H1 (cell line): ENCODE results near the gene MTX1. TPM values are rescaled to one million over a fixed set of nuclear protein-coding genes. Genes with fewer than 3 reads are reported as not detected.

Source experiments
- CTCF ChIA-PET: fragments of 300-600 bp; sonication (Branson Sonifier 250); formaldehyde crosslinking; loops from one replicate; lab custom pipeline; 2021; ENCODE audit not compliant: partially characterized antibody; lab: Charles Lee
- POLR2A ChIA-PET: fragments of 300-600 bp; sonication (Branson Sonifier 250); formaldehyde crosslinking; loops from one replicate; lab custom pipeline; 2021; ENCODE audit warnings: inconsistent platforms; ENCODE audit not compliant: partially characterized antibody; lab: Charles Lee
- DNase-seq, 2 experiments: peaks; one replicate each; pipeline versions ENCODE4 v3.0.0 to v3.0.0-alpha.2; 2010 to 2022; ENCODE audit warnings: low spot score in 2 of 2, low read depth in 1 of 2, mixed read lengths in 1 of 2
- FAIRE-seq: peaks from 2 replicates; lab custom pipeline; 2011; peaks lifted over from hg19 to GRCh38; lab: Jason Lieb, UNC
- H2AFZ ChIP-seq: 2 replicates; pipeline ENCODE4 v1.8.1; 2012; ENCODE audit warnings: low read length, inconsistent platforms
- H2AK5ac ChIP-seq: 2 replicates; pipeline ENCODE4 v1.6.1; 2013; ENCODE audit warnings: low read depth, low read length
- H2BK120ac ChIP-seq: replicated peaks from 2 replicates; pipeline ENCODE3; 2013; ENCODE audit warnings: low read depth, low read length, inconsistent platforms
- H2BK12ac ChIP-seq: 2 replicates; pipeline ENCODE4 v1.6.1; 2013; ENCODE audit warnings: low read depth, low read length
- H2BK15ac ChIP-seq: 2 replicates; pipeline ENCODE4 v1.6.1; 2013; ENCODE audit warnings: low read length
- H2BK20ac ChIP-seq: 2 replicates; pipeline ENCODE4 v1.6.1; 2013; ENCODE audit warnings: low read length
- H2BK5ac ChIP-seq: 2 replicates; pipeline ENCODE4 v1.6.1; 2013; ENCODE audit warnings: low read depth, low read length
- H3K14ac ChIP-seq: 2 replicates; pipeline ENCODE4 v1.6.1; 2013; ENCODE audit warnings: inconsistent platforms; ENCODE audit not compliant: insufficient read length
- H3K18ac ChIP-seq: 2 replicates; pipeline ENCODE4 v1.6.1; 2013; ENCODE audit warnings: low read length; ENCODE audit errors: extremely low read depth
- H3K23ac ChIP-seq: 2 replicates; pipeline ENCODE4 v1.6.1; 2013; ENCODE audit warnings: inconsistent platforms; ENCODE audit not compliant: insufficient read length
- H3K23me2 ChIP-seq: 2 replicates; pipeline ENCODE4 v1.6.1; 2013; ENCODE audit warnings: low read depth, low read length
- H3K27ac ChIP-seq: 2 replicates; pipeline ENCODE4 v1.6.1; 2011; ENCODE audit warnings: low read depth, low read length, inconsistent platforms
- H3K27me3 ChIP-seq, 4 experiments: replicated peaks in 1 of 4; 1 replicate in 1 of 4; 2 replicates in 3 of 4; pipeline versions ENCODE4 v1.6.1 to v1.8.1; 2011 to 2013; ENCODE audit warnings: low read length in 3 of 4, mild to moderate bottlenecking in 3 of 4, inconsistent platforms in 2 of 4, mixed read lengths in 2 of 4, moderate library complexity in 1 of 4; ENCODE audit not compliant: control insufficient read depth in 3 of 4, insufficient read depth in 3 of 4; ENCODE audit errors: extremely low read depth in 1 of 4
- H3K36me3 ChIP-seq, 4 experiments: 2 replicates each; pipeline versions ENCODE4 v1.6.1 to v1.8.1; 2011 to 2013; ENCODE audit warnings: mild to moderate bottlenecking in 4 of 4, low read length in 3 of 4, moderate library complexity in 2 of 4, control low read depth in 1 of 4, inconsistent platforms in 1 of 4; ENCODE audit not compliant: insufficient read depth in 4 of 4, control insufficient read depth in 2 of 4
- H3K4ac ChIP-seq: replicated peaks from 2 replicates; pipeline ENCODE3; 2013; ENCODE audit warnings: low read length, low read depth, mixed read lengths, inconsistent platforms; ENCODE audit not compliant: insufficient read length
- H3K4me1 ChIP-seq, 4 experiments: replicated peaks in 1 of 4; 1 replicate in 1 of 4; 2 replicates in 3 of 4; pipeline versions ENCODE4 v1.6.1 to v1.8.1; 2011 to 2013; ENCODE audit warnings: low read length in 3 of 4, inconsistent platforms in 2 of 4, mixed read lengths in 1 of 4; ENCODE audit not compliant: insufficient read depth in 4 of 4, control insufficient read depth in 3 of 4
- H3K4me2 ChIP-seq, 2 experiments: 2 replicates each; pipeline versions ENCODE4 v1.6.1 to v1.8.1; 2011 to 2013; ENCODE audit warnings: low read depth in 2 of 2, low read length in 2 of 2, control low read depth in 1 of 2, inconsistent platforms in 1 of 2, mild to moderate bottlenecking in 1 of 2; ENCODE audit not compliant: insufficient read depth in 1 of 2
- H3K4me3 ChIP-seq, 4 experiments: fragments of 200-600, 300-600 bp in 1 of 4; sonication (generic), shearing (Covaris generic), sonication (Bioruptor Twin) in 1 of 4; 2 replicates each; pipeline versions ENCODE4 v1.5.1 to v1.8.1; 2011 to 2016; ENCODE audit warnings: low read length in 4 of 4, low read depth in 3 of 4, control low read depth in 2 of 4, inconsistent platforms in 2 of 4, mild to moderate bottlenecking in 2 of 4, mixed read lengths in 1 of 4, moderate library complexity in 1 of 4; ENCODE audit not compliant: insufficient read depth in 2 of 4; ENCODE audit errors: extremely low read depth in 1 of 4
- H3K56ac ChIP-seq: replicated peaks from 2 replicates; pipeline ENCODE3; 2013; ENCODE audit warnings: low read depth, mild to moderate bottlenecking, mixed read lengths, low read length, inconsistent platforms; ENCODE audit not compliant: insufficient read length
- H3K79me1 ChIP-seq: 2 replicates; pipeline ENCODE4 v1.6.1; 2013; ENCODE audit warnings: low read depth, low read length, control low read depth
- H3K79me2 ChIP-seq, 2 experiments: 2 replicates each; pipeline versions ENCODE4 v1.6.1 to v1.8.1; 2012 to 2013; ENCODE audit warnings: low read length in 2 of 2, mild to moderate bottlenecking in 2 of 2, inconsistent platforms in 1 of 2; ENCODE audit not compliant: insufficient read depth in 2 of 2, control insufficient read depth in 1 of 2
- H3K9ac ChIP-seq, 4 experiments: replicated peaks in 1 of 4; 1 replicate in 1 of 4; 2 replicates in 3 of 4; pipeline versions ENCODE4 v1.6.1 to v1.8.1; 2011 to 2013; ENCODE audit warnings: low read depth in 3 of 4, low read length in 3 of 4, control low read depth in 2 of 4, mild to moderate bottlenecking in 2 of 4, moderate library complexity in 2 of 4, inconsistent platforms in 1 of 4; ENCODE audit errors: extremely low read depth in 1 of 4
- H3K9me3 ChIP-seq, 2 experiments: 2 replicates each; pipeline versions ENCODE4 v1.6.1 to v1.8.1; 2012 to 2013; ENCODE audit warnings: mild to moderate bottlenecking in 2 of 2, moderate library complexity in 2 of 2, control low read depth in 1 of 2, inconsistent platforms in 1 of 2, low read depth in 1 of 2, low read length in 1 of 2, mixed read lengths in 1 of 2; ENCODE audit not compliant: insufficient read depth in 2 of 2
- H4K20me1 ChIP-seq, 2 experiments: replicated peaks in 1 of 2; 2 replicates each; pipeline versions ENCODE3 to v1.8.1; 2011 to 2013; ENCODE audit warnings: inconsistent platforms in 2 of 2, low read length in 2 of 2, mild to moderate bottlenecking in 1 of 2; ENCODE audit not compliant: insufficient read depth in 2 of 2, control insufficient read depth in 1 of 2
- H4K5ac ChIP-seq: 2 replicates; pipeline ENCODE4 v1.6.1; 2013; ENCODE audit warnings: low read length, low read depth, mixed read lengths, inconsistent platforms; ENCODE audit not compliant: insufficient read length
- H4K8ac ChIP-seq: 2 replicates; pipeline ENCODE4 v1.8.0; 2013; ENCODE audit warnings: mild to moderate bottlenecking, moderate library complexity, low read length, inconsistent platforms; ENCODE audit not compliant: insufficient read depth; ENCODE audit errors: extremely low read depth
- H4K91ac ChIP-seq: replicated peaks from 2 replicates; pipeline ENCODE3; 2013; ENCODE audit warnings: low read length, mixed read lengths, inconsistent platforms; ENCODE audit not compliant: insufficient read length
- ASH2L ChIP-seq: fragments of 200-600, 300-600 bp; sonication (generic); IDR thresholded peaks from one replicate; pipeline ENCODE4 v1.7.1; 2017; ENCODE audit warnings: low read length
- CEBPB ChIP-seq: IDR thresholded peaks from 2 replicates; pipeline ENCODE4 v1.6.1; 2012; ENCODE audit warnings: low read depth, low read length
- CREB1 ChIP-seq: IDR thresholded peaks from 2 replicates; pipeline ENCODE4 v1.6.1; 2012; ENCODE audit warnings: inconsistent platforms
- KDM4A ChIP-seq: IDR thresholded peaks from one replicate; pipeline ENCODE4 v1.7.1; 2012; ENCODE audit warnings: low read depth, mild to moderate bottlenecking, moderate library complexity, low read length, inconsistent platforms; ENCODE audit not compliant: severe bottlenecking
- MAX ChIP-seq: IDR thresholded peaks from 2 replicates; pipeline ENCODE4 v1.6.1; 2012; ENCODE audit warnings: inconsistent platforms
- PHF8 ChIP-seq: fragments of 200-600 bp; sonication (generic); conservative IDR thresholded peaks from 2 replicates; pipeline ENCODE4 v1.7.1; 2012; ENCODE audit warnings: low read depth, mild to moderate bottlenecking, inconsistent platforms, low read length, moderate library complexity
- SIN3A ChIP-seq, 2 experiments: IDR thresholded peaks in 1 of 2; conservative IDR thresholded peaks in 1 of 2; 2 replicates each; pipeline ENCODE4 v1.6.1; 2011 to 2012; ENCODE audit warnings: low read length in 2 of 2, improper control_type of control experiment in 1 of 2, low read depth in 1 of 2, mild to moderate bottlenecking in 1 of 2
- SIX5 ChIP-seq: IDR thresholded peaks from 2 replicates; pipeline ENCODE4 v1.6.1; 2011; ENCODE audit warnings: mild to moderate bottlenecking, low read depth, low read length
- SP1 ChIP-seq: IDR thresholded peaks from 2 replicates; pipeline ENCODE4 v1.6.1; 2011; ENCODE audit warnings: low read depth, low read length
- TEAD4 ChIP-seq: IDR thresholded peaks from 2 replicates; pipeline ENCODE4 v1.6.1; 2012; ENCODE audit warnings: low read depth, low read length, inconsistent platforms, mixed read lengths
- YY1 ChIP-seq: IDR thresholded peaks from 2 replicates; pipeline ENCODE4 v1.6.1; 2011; ENCODE audit warnings: low read depth, mild to moderate bottlenecking, low read length
- WGBS, 2 experiments: shearing (Covaris generic) in 1 of 2; methylation state at CpG; one replicate each; pipeline versions ENCODE4 v1.1.6 to v1.1.7; 2013 to 2015; ENCODE audit warnings: low lambda C conversion rate in 2 of 2, mixed read lengths in 2 of 2, inconsistent platforms in 1 of 2, low coverage in 1 of 2, missing lambda C conversion rate in 1 of 2; ENCODE audit not compliant: insufficient replicate concordance in 2 of 2, insufficient coverage in 1 of 2, insufficient read length in 1 of 2; ENCODE audit errors: extremely low coverage in 1 of 2, missing lambda C conversion rate in 1 of 2; 5-methylcytosine and 5-hydroxymethylcytosine counted together
- polyA plus RNA-seq, 7 experiments: library from polyadenylated mRNA; depleted of rRNA in 3 of 7; stranded (reverse) in 5 of 7; unstranded in 2 of 7; fragments of >200 nt in 5 of 7; fragments of 200-250 nt in 2 of 7; gene quantifications; 1 replicate in 5 of 7; 2 replicates in 1 of 7; 4 replicates in 1 of 7; pipeline versions ENCODE4 v1.2.1 to v1.2.3, GENCODE V29; 2011 to 2013; ENCODE audit warnings: missing spikeins in 2 of 7, mixed read lengths in 2 of 7
- total RNA-seq: library from RNA; stranded (reverse); fragmentation: NEBNext Ultra II Directional; extraction: Animal tissue kit (Norgen Biotek cat#: 25700); gene quantifications from 2 replicates; pipeline ENCODE4 v1.2.1, GENCODE V29; 2021

The MTX1 gene
- total and polyA plus RNA-seq, 2 of the 8 experiments (the other 6 are each of a cell fraction or from before 2014, with no cell fraction given): 47.9 to 131 TPM

DNA sequence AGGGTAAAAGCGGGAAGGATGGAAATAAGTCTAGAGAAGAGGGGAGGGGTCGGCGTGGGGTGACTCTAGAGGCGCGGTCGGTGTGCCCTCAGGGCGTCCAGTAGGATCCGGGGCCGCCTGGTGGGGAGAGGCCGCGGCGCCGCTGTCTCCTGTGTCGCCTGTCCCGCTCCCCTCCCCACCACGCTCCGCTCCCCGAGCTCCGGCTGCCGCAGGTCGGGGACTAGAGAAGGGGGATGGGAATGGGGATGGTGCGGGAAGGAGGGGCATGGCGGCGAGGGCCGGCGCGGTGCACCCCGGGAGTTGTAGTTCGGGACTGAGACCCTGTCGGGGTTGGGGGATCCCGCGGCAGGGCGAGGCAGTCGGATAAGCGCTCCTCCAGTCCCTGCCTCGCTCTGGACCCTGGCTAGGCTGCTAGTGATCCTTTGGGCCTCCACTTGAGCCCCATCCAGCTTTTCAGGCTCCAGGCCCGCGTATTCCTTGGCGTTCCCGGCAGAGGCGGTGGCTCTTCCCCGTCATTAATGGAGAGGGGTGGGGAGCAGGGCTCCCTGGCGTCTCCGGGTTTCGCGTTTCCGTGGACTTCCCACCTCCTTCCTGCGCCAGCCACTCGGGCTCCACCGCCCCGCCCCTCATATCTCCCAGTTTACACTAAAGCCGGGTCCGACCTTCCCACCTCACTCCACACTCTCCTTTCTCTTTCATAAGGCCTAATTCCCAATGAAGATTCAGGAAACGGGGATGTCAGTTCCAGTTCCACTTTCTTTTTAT is 46.9 kb downstream of the MTX1 start, which contains the start of gene ENTREP3:
Gene ENTREP3, minus strand, starts transcription at position 241 of the 765 bp plus-strand sequence. CDS start 606 bp downstream, outside the sequence.
- Histone ChIP-seq H3K4me2 (peak within 1 kb of the TSS; percentile 79 to 88), H3K4me3 (peak within 1 kb of the TSS; percentile 57 to 91 (median 76)), H2BK12ac (peak within 1 kb of the TSS; percentile 50; the same call in 1 of the 2 replicates), H2BK5ac (peak within 1 kb of the TSS; percentile 81), H3K18ac (peak within 1 kb of the TSS; percentile 95), H3K27me3 (no peaks in the 10 kb centered on the region), H4K5ac (peak within 1 kb of the TSS; percentile 63), H4K20me1 (peaks cover 0 to 4% of the 10 kb centered on the region in 2 experiments), H3K79me1 (0 out of 2 replicates have a peak, but pooled peaks cover 2% of the 10 kb centered on the region), H3K36me3 (peaks cover 0 to 6% (median 2%) of the 10 kb centered on the region in 4 experiments; a peak in 2 of 8 replicates), H3K9ac (peak within 1 kb of the TSS; percentile 14 to 75 (median 37); a peak in 6 of 7 replicates), H3K9me3 (no peaks in the 10 kb centered on the region), H4K91ac (peak within 1 kb of the TSS; percentile 87), H4K8ac (peak within 1 kb of the TSS; percentile 45), H2BK20ac (no peak within 1 kb of the TSS), H3K79me2 (0 out of 4 replicates have a peak, but pooled peaks cover 0 to 6% of the 10 kb centered on the region in 2 experiments), H2AFZ (no peak within 1 kb of the TSS), H3K4ac (peak within 1 kb of the TSS; percentile 66), H3K27ac (no peak within 1 kb of the TSS), H2AK5ac (peak within 1 kb of the TSS; percentile 85; the same call in 1 of the 2 replicates), H3K23ac (no peak within 1 kb of the TSS), H3K14ac (peak within 1 kb of the TSS; percentile 21), H3K56ac (peak within 1 kb of the TSS; percentile 70), H2BK15ac (peak within 1 kb of the TSS; percentile 81), H3K23me2 (peaks cover 12% of the 10 kb centered on the region; the same call in 1 of the 2 replicates), H3K4me1 (peaks cover 0 to 26% (median 16%) of the 10 kb centered on the region in 4 experiments; a peak in 6 of 7 replicates), H2BK120ac (no peak within 1 kb of the TSS)
- ChIA-PET CTCF (interaction anchor here (0.6 to 15.2 kb wide), 9 partner anchors 8 to 1205 kb away, joined by 3 to 227 read pairs (median 3); partner anchors contain the start of genes CLK2, FDPS and RUSC1), POLR2A (interaction anchor here (0.7 to 3.0 kb wide), 14 partner anchors 10 to 68 kb away, joined by 3 to 19 read pairs (median 6); partner anchors contain the start of genes CLK2, HCN3, MTX1 and RUSC1)
- DNase-seq (peak; percentile 61 to 96), FAIRE-seq (no peak)
- 7% methylated on average over 19 of the region's 54 CpGs; no CpG with 5 or more reads in 1 of the 2 experiments for WGBS, 2 experiments
- no peak for TF ChIP-seq CEBPB
- TF ChIP-seq YY1: peak; percentile 92
- TF ChIP-seq SIN3A (conservative IDR thresholded peaks at IDR 0.05 in 1 of 2, IDR thresholded peaks at IDR 0.05 in 1 of 2; ENCODE audit: low read depth in 1 of 2, low read length in 2 of 2): peak; percentile 43 to 74; a peak in 2 of 4 replicates
- TF ChIP-seq PHF8: 0 out of 2 replicates have a peak, but pooled peaks have one; percentile 47
- no peak for TF ChIP-seq TEAD4
- TF ChIP-seq MAX: 0 out of 2 replicates have a peak, but pooled peaks have one; percentile 48
- peak; percentile 54 for TF ChIP-seq CREB1
- TF ChIP-seq KDM4A: no peak
- peak; percentile 25 for TF ChIP-seq ASH2L
- TF ChIP-seq SIX5: peak; percentile 73
- TF ChIP-seq SP1: peak; percentile 59; the same call in 1 of the 2 replicates
